ENCODE measurements around the gene MICU1.
A peak's percentile ranks its signal among the peaks of the same experiment; 100 is the strongest.

MICU1 gene

GRCh38 chr10:72336259-72337038 lies 289.4 kb downstream of the MICU1 start:
- Histone ChIP-seq H3K9me3 (replicated peaks in 1 of 11) (no peaks in the 10 kb centered on the region), H3K4me2 (peak overlapping the region; percentile 86 to 98 (median 96)), H3K27me3 (no peaks in the 10 kb centered on the region), H3K4me3 (peak overlapping the region in 7 of 10 experiments; percentile 42 to 62 (median 51); a peak in 13 of 20 replicates), H3K9ac (peak overlapping the region; percentile 50 to 89 (median 79); a peak in 21 of 22 replicates), H4K20me1 (peaks cover 0 to 15% (median 7%) of the 10 kb centered on the region in 11 experiments; a peak in 10 of 22 replicates), H3K36me3 (peaks cover 49 to 71% (median 65%) of the 10 kb centered on the region in 11 experiments), H3K27ac (peak overlapping the region; percentile 38 to 98 (median 95); a peak in 21 of 22 replicates), H3K4me1 (peaks cover 59 to 90% (median 73%) of the 10 kb centered on the region in 10 experiments)
- TF ChIP-seq Cebpa-rat (IDR thresholded peaks at IDR 0.05) = no peak

- Histone ChIP-seq H3K9ac (peak overlapping the region; percentile 58 to 89 (median 79); a peak in 20 of 22 replicates), H3K4me1 (peaks cover 67 to 90% (median 74%) of the 10 kb centered on the region in 10 experiments), H3K4me2 (peak overlapping the region; percentile 86 to 98 (median 96)), H3K36me3 (peaks cover 40 to 63% (median 57%) of the 10 kb centered on the region in 11 experiments), H3K27me3 (no peaks in the 10 kb centered on the region), H3K27ac (peak overlapping the region; percentile 38 to 98 (median 95); a peak in 21 of 22 replicates), H3K4me3 (peak overlapping the region in 8 of 10 experiments; percentile 28 to 62 (median 50); a peak in 16 of 20 replicates), H3K9me3 (replicated peaks in 1 of 11) (no peaks in the 10 kb centered on the region), H4K20me1 (peaks cover 0 to 7% (median 1%) of the 10 kb centered on the region in 11 experiments; a peak in 7 of 22 replicates)
- TF ChIP-seq Cebpa-rat (IDR thresholded peaks at IDR 0.05) = no peak
Measured at GRCh38 chr10:72335394-72336258, 290.3 kb downstream of the MICU1 start.

GRCh38 chr10:72334825-72335393 lies 291.0 kb downstream of the MICU1 start:
- Histone ChIP-seq H3K9me3 (replicated peaks in 1 of 11) (no peaks in the 10 kb centered on the region), H3K36me3 (peaks cover 33 to 56% (median 50%) of the 10 kb centered on the region in 11 experiments), H3K27me3 (no peaks in the 10 kb centered on the region), H3K9ac (peak overlapping the region; percentile 58 to 89 (median 79); a peak in 21 of 22 replicates), H4K20me1 (peaks cover 0 to 4% (median 0%) of the 10 kb centered on the region in 11 experiments; a peak in 1 of 22 replicates), H3K4me1 (peaks cover 75 to 90% (median 78%) of the 10 kb centered on the region in 10 experiments), H3K27ac (peak overlapping the region; percentile 38 to 98 (median 95); a peak in 21 of 22 replicates), H3K4me2 (peak overlapping the region; percentile 86 to 98 (median 96)), H3K4me3 (peak overlapping the region in 8 of 10 experiments; percentile 28 to 62 (median 50); a peak in 15 of 20 replicates)
- peak in 4 of 11 experiments; percentile 14 to 56 (median 32); a peak in 4 of 22 replicates for TF ChIP-seq Cebpa-rat (IDR thresholded peaks at IDR 0.05)

- H3K4me3 ChIP-seq = peak overlapping the region in 8 of 10 experiments; percentile 28 to 62 (median 48); a peak in 12 of 20 replicates
Measured at GRCh38 chr10:72334196-72334824, 291.6 kb downstream of the MICU1 start.

DNA sequence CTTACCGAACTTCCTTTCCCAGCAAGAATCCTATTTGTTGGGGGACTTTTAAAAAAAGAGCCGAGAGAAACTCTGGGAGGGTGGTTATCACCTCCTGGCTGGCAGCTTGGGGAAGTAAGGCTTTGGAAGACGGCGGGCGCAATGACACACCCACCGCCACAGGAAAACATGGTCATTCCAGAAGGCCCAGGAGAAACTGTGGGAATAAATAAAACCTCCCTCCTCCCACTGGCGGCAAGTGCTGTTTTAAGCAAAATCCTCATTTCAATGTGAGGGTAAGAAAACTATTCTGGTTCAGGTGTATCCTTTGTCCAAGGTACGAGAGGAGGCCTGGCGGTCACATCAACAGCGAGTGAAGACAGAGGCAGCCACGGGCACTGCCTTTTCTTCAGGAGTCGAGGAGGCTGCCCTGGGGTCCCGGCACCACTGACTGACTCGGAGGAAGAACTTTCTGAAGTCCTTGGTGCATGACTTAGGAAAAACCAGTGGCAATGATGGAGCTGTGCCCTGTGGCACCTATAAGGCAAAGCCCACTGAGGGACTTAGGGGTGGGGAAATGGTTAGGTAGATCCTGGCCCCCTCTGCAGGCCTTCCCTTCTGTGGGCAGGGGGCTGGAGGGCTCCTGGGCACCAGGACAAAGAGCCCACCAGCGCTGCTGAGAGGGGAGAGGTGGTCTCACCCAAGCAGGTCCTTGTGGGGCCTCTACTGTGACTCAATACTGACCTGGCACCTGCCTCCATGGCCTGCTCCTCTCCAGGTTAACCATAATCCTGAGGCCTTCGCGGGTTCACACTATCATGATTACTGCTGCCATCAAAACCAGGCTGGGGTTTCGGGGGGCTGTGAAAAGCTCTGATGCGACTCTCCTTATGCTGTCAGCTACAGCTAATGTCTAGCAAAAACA lies 292.5 kb downstream of the MICU1 start:
- peaks cover 90 to 100% (median 93%) of the 10 kb centered on the region in 10 experiments for H3K4me1 ChIP-seq
- peak overlapping the region in 5 of 10 experiments; percentile 16 to 55 (median 35); a peak in 8 of 20 replicates for H3K4me3 ChIP-seq
- peak overlapping the region; percentile 2 to 89 (median 79); a peak in 20 of 22 replicates for H3K9ac ChIP-seq
- H3K9me3 ChIP-seq (replicated peaks in 1 of 11) = no peaks in the 10 kb centered on the region
- H3K27ac ChIP-seq = peak overlapping the region in 10 of 11 experiments; percentile 48 to 98 (median 96); a peak in 20 of 22 replicates
- H3K4me2 ChIP-seq = peak overlapping the region; percentile 86 to 98 (median 96)
- peaks cover 0 to 4% (median 0%) of the 10 kb centered on the region in 11 experiments; a peak in 1 of 22 replicates for H4K20me1 ChIP-seq
- no peaks in the 10 kb centered on the region for H3K27me3 ChIP-seq
- peaks cover 19 to 40% (median 35%) of the 10 kb centered on the region in 11 experiments for H3K36me3 ChIP-seq
- no peak for TF ChIP-seq Cebpa-rat (IDR thresholded peaks at IDR 0.05)

More at GRCh38 chr10:72334196-72334824, 291.6 kb downstream of the MICU1 start:
- peak overlapping the region; percentile 51 to 89 (median 79); a peak in 21 of 22 replicates for H3K9ac ChIP-seq
- TF ChIP-seq Cebpa-rat (IDR thresholded peaks at IDR 0.05) = no peak
- no peaks in the 10 kb centered on the region for H3K9me3 ChIP-seq (replicated peaks in 1 of 11)
- peaks cover 80 to 94% (median 84%) of the 10 kb centered on the region in 10 experiments for H3K4me1 ChIP-seq
- peaks cover 27 to 50% (median 44%) of the 10 kb centered on the region in 11 experiments for H3K36me3 ChIP-seq
- peak overlapping the region; percentile 86 to 98 (median 96) for H3K4me2 ChIP-seq
- no peaks in the 10 kb centered on the region for H3K27me3 ChIP-seq
- H4K20me1 ChIP-seq = peaks cover 0 to 4% (median 0%) of the 10 kb centered on the region in 11 experiments; a peak in 1 of 22 replicates
- peak overlapping the region; percentile 23 to 98 (median 95); a peak in 21 of 22 replicates for H3K27ac ChIP-seq

DNA sequence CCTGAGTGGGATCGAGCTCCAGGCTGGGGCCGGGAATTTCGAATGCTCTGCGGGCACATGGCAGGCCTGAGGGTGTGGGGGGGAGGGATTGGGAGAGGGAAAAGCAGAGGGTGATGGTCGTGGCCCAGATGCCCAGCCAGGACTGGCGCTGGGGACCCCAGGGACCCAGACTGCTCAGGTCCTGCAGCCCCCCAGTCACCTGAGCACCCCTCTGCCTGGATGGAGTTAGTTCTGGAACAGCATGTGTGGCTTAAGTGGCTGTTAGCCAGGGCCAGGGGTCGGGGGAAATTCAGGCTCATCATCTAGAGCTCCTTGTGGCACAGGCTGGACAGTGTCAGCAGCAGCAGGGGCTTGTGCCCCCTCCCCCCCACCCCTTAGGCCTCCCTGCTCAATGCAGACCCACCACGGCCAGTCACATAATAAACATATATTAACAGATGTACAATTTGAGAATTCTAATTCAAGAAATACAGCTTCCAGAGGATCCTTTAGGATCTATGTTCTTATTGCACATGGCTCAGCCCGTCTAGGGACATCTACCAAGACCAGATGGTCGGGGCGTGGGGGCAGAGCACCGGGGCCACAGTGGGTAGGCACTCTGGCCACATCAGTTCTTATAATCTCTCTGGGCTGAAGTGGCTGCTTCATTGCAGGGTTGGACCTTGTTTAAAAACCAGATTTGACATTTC lies 293.3 kb downstream of the MICU1 start:
- Histone ChIP-seq H3K27me3 (no peaks in the 10 kb centered on the region), H3K4me2 (peak overlapping the region; percentile 86 to 98 (median 96)), H3K9ac (peak overlapping the region; percentile 60 to 89 (median 79); a peak in 21 of 22 replicates), H3K9me3 (replicated peaks in 1 of 11) (no peaks in the 10 kb centered on the region), H3K36me3 (peaks cover 11 to 32% (median 27%) of the 10 kb centered on the region in 11 experiments), H4K20me1 (peaks cover 0 to 4% (median 0%) of the 10 kb centered on the region in 11 experiments; a peak in 1 of 22 replicates), H3K4me1 (peaks cover 95 to 100% (median 98%) of the 10 kb centered on the region in 10 experiments), H3K4me3 (peak overlapping the region in 5 of 10 experiments; percentile 24 to 56 (median 43); a peak in 9 of 20 replicates), H3K27ac (peak overlapping the region in 10 of 11 experiments; percentile 55 to 98 (median 96); a peak in 20 of 22 replicates)
- no peak for TF ChIP-seq Cebpa-rat (IDR thresholded peaks at IDR 0.05)
